ENCODE measurements around the gene MCU.
A peak's percentile ranks its signal among the peaks of the same experiment; 100 is the strongest.
"Not testable (repeated sequence)": the region's sequence is repeated elsewhere in the genome, so short reads cannot be mapped to it uniquely, and the experiment has no call there.

The MCU gene

DNA sequence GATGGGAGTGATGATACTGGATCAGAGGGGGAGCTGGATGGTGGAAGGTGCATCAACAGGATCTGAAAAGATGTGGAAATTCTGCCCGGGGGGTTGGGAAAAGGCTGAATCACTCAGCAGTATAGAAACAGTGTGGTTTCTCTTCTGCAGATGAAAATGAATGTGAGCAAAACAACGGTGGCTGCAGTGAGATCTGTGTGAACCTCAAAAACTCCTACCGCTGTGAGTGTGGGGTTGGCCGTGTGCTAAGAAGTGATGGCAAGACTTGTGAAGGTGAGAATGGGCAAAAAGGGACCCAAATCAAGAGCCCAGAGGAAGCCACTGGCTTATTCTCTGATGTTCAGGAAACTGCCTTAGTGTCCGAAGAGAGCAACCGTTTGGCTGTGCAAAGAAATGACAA lies 214.5 kb downstream of the MCU start:
- DNase-seq: no peak

DNA sequence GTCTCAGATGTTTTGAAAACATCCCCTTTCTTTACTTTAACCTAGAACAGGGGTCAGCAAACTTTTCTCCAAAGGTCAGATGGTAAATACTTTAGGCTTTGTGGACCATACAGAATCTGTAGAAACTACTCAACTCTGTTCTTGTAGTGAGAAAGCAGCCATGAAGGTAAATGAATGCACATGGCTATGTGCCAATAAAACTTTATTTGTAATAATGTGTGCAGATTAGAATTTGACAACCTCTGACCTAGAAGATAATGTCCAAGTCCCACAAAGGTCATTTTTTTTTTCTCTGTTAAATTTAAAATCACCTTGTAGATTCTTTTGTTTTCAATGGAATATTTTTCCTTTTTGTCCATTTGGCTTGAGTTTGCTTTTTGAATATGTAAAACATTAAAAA lies 218.8 kb downstream of the MCU start:
- DNase-seq: no peak

DNA sequence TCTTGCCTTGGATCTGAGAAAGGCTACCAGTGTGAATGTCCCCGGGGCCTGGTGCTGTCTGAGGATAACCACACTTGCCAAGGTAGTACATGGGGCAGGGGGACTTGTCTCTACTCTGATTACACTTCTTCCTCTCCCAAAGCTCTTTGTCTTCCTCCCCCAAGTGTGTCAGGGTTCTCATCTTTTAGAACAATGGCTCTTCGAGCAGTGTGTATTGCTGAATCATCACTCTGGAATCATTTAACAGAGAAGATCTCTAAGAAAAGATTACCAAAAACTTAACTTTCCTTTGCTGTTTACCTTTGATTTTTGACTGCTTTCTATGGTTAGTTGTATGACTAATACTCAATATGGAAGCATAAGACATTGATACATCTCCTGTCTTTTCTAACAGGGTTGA lies 219.8 kb downstream of the MCU start:
- DNase-seq: no peak

GRCh38 chr10:72912736-72913135 lies 220.8 kb downstream of the MCU start:
- no peak for DNase-seq

DNA sequence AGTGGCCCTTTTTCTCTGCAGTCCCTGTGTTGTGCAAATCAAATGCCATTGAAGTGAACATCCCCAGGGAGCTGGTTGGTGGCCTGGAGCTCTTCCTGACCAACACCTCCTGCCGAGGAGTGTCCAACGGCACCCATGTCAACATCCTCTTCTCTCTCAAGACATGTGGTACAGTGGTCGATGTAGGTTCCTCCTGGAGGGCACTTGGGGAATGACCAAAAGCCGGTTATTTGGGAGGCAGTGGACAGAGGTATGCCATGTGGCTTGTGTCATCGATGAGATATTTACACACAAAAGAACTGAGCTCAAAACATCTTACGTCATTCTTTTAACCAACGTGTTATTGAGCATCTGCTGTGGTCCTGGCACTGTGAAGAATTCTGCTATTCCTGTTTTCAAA lies 221.3 kb downstream of the MCU start:
- no peak for DNase-seq

- peak; percentile 56 for DNase-seq
Observed at GRCh38 chr10:72917201-72917600, 225.3 kb downstream of the MCU start.

DNA sequence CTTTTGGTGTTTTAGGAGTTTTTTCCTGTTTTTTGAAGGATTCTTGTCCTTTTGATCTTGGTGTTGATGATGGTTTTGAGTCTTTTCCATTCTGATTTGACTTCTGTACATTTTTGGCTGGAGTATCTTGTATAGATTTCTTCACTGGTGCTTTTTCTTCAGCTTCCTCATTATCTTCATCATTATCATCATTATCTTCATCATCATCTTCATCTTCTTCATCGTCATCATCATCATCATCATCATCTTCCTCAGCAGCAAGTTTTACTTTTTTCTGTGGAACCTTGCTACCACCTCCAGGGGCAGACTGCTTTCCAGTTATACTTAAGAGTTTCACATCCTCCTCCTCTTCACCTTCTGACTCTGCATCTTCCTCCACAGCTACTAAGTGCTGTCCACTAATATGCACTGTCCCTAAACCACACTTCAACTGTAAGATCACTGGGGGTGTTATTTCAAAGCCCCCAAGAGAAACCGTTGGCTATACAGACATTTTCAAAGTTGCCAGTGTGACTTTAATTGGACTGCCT lies 225.9 kb downstream of the MCU start:
- DNase-seq: not testable (repeated sequence)

DNA sequence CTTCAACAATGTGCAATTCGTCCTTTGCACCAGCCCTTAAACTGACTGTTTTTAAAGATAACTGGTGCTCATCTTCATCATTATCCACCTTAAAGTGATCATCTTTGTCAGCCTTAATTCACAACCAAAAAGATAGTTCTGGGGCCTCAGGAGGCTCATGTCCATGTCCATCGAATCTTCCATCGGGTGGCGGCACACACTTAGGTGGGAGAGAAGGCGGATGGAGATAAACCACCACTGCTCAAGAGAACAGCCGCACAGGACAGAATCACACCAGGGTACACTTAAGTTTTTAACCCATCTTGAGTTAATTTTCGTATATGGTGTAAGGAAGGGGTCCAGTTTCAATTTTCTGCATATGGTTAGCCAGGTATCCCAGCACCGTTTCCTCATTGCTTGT lies 226.4 kb downstream of the MCU start:
- no peak for DNase-seq

- not testable (repeated sequence) for DNase-seq
Observed at GRCh38 chr10:72921147-72921683, 229.3 kb downstream of the MCU start.

GRCh38 chr10:72924351-72924750 lies 232.4 kb downstream of the MCU start:
- no peak for DNase-seq

- DNase-seq: no peak
Observed at GRCh38 chr10:72925951-72926465, 234.1 kb downstream of the MCU start.

- DNase-seq: no peak
Observed at GRCh38 chr10:72927485-72927884, 235.5 kb downstream of the MCU start.

DNA sequence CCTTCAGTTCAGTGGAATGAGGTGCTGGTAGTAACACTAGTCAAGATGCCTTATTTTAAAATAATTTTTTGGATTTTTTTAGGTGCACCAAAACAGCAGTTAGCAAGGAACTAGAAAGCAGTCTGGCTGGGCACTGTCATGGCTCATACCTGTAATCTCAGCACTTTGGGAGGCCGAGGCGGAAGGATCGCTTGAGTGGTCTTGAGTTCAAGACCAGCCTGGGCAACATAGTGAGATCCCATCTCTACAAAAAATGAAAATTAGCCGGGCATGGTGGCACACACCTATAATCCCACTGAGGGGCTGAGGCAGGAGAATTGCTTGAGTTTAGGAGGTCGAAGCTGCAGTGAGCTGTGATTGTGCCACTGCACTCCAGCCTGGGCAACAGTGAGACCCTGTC lies 236.9 kb downstream of the MCU start:
- no peak for DNase-seq

- no peak for DNase-seq
Observed at GRCh38 chr10:72930276-72930675, 238.3 kb downstream of the MCU start.

DNA sequence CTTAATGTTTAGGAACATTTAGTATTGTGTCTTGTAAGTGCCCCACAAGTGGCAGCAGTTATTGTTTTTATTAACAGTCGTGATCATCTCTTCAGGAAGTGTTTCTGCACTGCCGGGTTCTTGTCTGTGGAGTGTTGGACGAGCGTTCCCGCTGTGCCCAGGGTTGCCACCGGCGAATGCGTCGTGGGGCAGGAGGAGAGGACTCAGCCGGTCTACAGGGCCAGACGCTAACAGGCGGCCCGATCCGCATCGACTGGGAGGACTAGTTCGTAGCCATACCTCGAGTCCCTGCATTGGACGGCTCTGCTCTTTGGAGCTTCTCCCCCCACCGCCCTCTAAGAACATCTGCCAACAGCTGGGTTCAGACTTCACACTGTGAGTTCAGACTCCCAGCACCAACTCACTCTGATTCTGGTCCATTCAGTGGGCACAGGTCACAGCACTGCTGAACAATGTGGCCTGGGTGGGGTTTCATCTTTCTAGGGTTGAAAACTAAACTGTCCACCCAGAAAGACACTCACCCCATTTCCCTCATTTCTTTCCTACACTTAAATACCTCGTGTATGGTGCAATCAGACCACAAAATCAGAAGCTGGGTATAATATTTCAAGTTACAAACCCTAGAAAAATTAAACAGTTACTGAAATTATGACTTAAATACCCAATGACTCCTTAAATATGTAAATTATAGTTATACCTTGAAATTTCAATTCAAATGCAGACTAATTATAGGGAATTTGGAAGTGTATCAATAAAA lies 240.5 kb downstream of the MCU start:
- DNase-seq: no peak

GRCh38 chr10:72935361-72935760 lies 243.4 kb downstream of the MCU start:
- peak; percentile 46 for DNase-seq

Data from fibroblast of skin of back (primary cell).